ENCODE data around the gene TMEM52. TPM values are rescaled to one million over a fixed set of nuclear protein-coding genes. Genes with fewer than 3 reads are reported as not detected.

TMEM52 gene
- total and polyA plus RNA-seq, 9 of the 15 experiments (the other 6 are each of a cell fraction or from before 2014, with no cell fraction given) = 0.37 to 22.5 (median 6.8) TPM

DNA sequence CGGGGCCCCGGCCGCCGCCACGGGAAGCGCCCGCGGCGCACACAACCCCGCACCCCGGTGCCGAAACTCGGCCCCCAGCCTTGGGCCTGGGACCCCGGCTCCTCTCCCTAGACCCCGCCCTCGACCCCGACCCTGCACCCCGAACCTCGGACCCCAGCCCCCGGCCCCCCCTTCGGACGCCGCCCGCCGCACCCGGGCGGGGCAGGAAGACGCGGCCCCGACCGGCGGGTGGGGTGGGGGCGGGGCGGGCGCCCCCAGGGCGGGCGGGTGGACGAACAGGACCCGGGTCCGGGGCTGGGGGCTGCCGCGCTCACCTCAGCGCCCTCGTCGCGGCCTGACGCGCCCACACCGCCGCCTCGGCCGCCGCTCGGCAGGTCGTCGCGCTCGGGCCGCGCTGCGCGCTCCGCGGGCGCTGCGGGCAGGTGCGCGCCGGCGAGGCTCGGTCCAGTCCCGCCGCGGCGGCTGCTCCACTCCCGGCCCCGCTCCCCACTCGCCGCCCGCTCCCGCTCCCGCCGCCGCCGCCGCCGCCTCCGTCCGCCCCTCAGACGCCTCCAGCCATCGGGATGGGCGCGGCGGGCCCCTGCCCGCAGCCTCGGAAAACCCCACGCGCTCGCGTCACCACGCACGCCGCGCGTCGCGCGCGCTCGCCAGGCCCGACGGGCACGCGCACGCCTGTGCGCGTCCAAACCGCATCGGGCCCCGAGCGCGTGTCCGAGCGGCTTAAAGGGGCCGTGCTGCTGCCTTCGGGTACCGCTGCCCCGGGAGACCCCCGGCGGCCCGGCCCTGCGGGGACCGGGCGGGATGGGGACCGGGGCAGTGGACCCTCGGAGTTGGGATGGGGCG is 28.4 kb downstream of the TMEM52 start, which contains the start of gene GNB1 (continued):
- TF ChIP-seq NRF1 (conservative IDR thresholded peaks at IDR 0.05 in 1 of 2, IDR thresholded peaks at IDR 0.05 in 1 of 2) (peak; percentile 84 to 86), EP300 (IDR thresholded peaks at IDR 0.05; ENCODE audit: low read length) (peak; percentile 40; the same call in 1 of the 2 replicates), KHSRP (IDR thresholded peaks at IDR 0.05) (no peak), KLF13 (tag; IDR thresholded peaks at IDR 0.05; ENCODE audit: borderline replicate concordance, low read depth) (peak; percentile 75; the same call in 1 of the 2 replicates), NCOA4 (IDR thresholded peaks at IDR 0.05; ENCODE audit: partially characterized antibody) (no peak), ZNF197 (CRISPR knock-in tag; IDR thresholded peaks at IDR 0.05; ENCODE audit: low read depth) (peak; percentile 96), KLF1 (tag; IDR thresholded peaks at IDR 0.05) (peak; percentile 60; the same call in 1 of the 2 replicates), CBX2 (IDR thresholded peaks at IDR 0.05; ENCODE audit: insufficient read depth, low read length, poor library complexity, severe bottlenecking) (no peak), ATF7 (IDR thresholded peaks at IDR 0.05) (peak; percentile 85), KDM5B (IDR thresholded peaks at IDR 0.05; ENCODE audit: insufficient replicate concordance, low read depth, low read length) (no peak), MYC (IDR thresholded peaks at IDR 0.05; ENCODE audit: low read depth, low read length) (peak; percentile 92), MYC (CRISPR knock-in tag; IDR thresholded peaks at IDR 0.05; ENCODE audit: borderline replicate concordance, low read depth) (no peak), ZNF639 (CRISPR knock-in tag; conservative IDR thresholded peaks at IDR 0.05 in 1 of 2, IDR thresholded peaks at IDR 0.05 in 1 of 2) (peak in 1 of 2 experiments; percentile 95; a peak in 2 of 4 replicates), ZNF766 (CRISPR knock-in tag; conservative IDR thresholded peaks at IDR 0.05) (peak; percentile 95), PHF8 (IDR thresholded peaks at IDR 0.05; ENCODE audit: borderline replicate concordance, low read length) (peak; percentile 39; the same call in 1 of the 2 replicates), HMGXB4 (CRISPR knock-in tag; IDR thresholded peaks at IDR 0.05) (peak; percentile 28; the same call in 1 of the 2 replicates), PTBP1 (IDR thresholded peaks at IDR 0.05; ENCODE audit: low read depth, low read length) (no peak), SPI1 (IDR thresholded peaks at IDR 0.05; ENCODE audit: borderline replicate concordance, low read depth, low read length) (no peak), TBL1XR1 (IDR thresholded peaks at IDR 0.05; ENCODE audit: low read length in 2 of 2) (peak in 1 of 2 experiments; percentile 50; a peak in 1 of 4 replicates), ATF4 (CRISPR knock-in tag; IDR thresholded peaks at IDR 0.05) (0 out of 2 replicates have a peak, but pooled peaks have one; percentile 34)
- TF ChIP-seq, protein P1, sequence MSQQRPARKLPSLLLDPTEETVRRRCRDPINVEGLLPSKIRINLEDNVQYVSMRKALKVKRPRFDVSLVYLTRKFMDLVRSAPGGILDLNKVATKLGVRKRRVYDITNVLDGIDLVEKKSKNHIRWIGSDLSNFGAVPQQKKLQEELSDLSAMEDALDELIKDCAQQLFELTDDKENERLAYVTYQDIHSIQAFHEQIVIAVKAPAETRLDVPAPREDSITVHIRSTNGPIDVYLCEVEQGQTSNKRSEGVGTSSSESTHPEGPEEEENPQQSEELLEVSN (IDR thresholded peaks at IDR 0.05; ENCODE audit: borderline replicate concordance in 1 of 2, extremely low read depth in 1 of 2, insufficient read depth in 1 of 2, insufficient read length in 1 of 2, low read depth in 1 of 2, low read length in 1 of 2, poor library complexity in 1 of 2, severe bottlenecking in 1 of 2) = peak; percentile 48 to 89

Data from K562 (cell line).